NCI-H524 (cell line): ENCODE data around the gene DAGLA.
A peak's percentile ranks its signal among the peaks of the same experiment; 100 is the strongest.

Experiments used
- DNase-seq, 2 experiments: peaks; one replicate each; lab custom pipeline; 2025; lab: John Stamatoyannopoulos, UW

The DAGLA gene

GRCh38 chr11:61765550-61766253, 85.5 kb downstream of the DAGLA start:
- DNase-seq: no peak

- DNase-seq: no peak
Measured at GRCh38 chr11:61766353-61766841, 86.2 kb downstream of the DAGLA start.

- DNase-seq: no peak
Measured at GRCh38 chr11:61768376-61769076, 88.3 kb downstream of the DAGLA start.

- DNase-seq: no peak
Measured at GRCh38 chr11:61769169-61769920, 89.2 kb downstream of the DAGLA start.

GRCh38 chr11:61769946-61770683, 89.9 kb downstream of the DAGLA start:
- DNase-seq: no peak

GRCh38 chr11:61771195-61771894, 91.2 kb downstream of the DAGLA start:
- DNase-seq: no peak

- DNase-seq: no peak
Measured at GRCh38 chr11:61771985-61772455, 91.8 kb downstream of the DAGLA start.

GRCh38 chr11:61773356-61773755, 93.2 kb downstream of the DAGLA start:
- DNase-seq: no peak

- DNase-seq: no peak
Measured at GRCh38 chr11:61773809-61774208, 93.6 kb downstream of the DAGLA start.

- DNase-seq: no peak
Measured at GRCh38 chr11:61774411-61774810, 94.2 kb downstream of the DAGLA start.

- no peak for DNase-seq
Measured at GRCh38 chr11:61775106-61775505, 94.9 kb downstream of the DAGLA start.

- no peak for DNase-seq
Measured at GRCh38 chr11:61775606-61776554, 95.7 kb downstream of the DAGLA start.

- DNase-seq: peak; percentile 23 to 30
Measured at GRCh38 chr11:61776561-61777075, 96.4 kb downstream of the DAGLA start.

GRCh38 chr11:61777234-61778090, 97.3 kb downstream of the DAGLA start:
- peak in 1 of 2 experiments; percentile 13 for DNase-seq

GRCh38 chr11:61778357-61778886, 98.2 kb downstream of the DAGLA start:
- DNase-seq: no peak

- DNase-seq: no peak
Measured at GRCh38 chr11:61778920-61779650, 98.9 kb downstream of the DAGLA start.

GRCh38 chr11:61779666-61780525, 99.7 kb downstream of the DAGLA start:
- no peak for DNase-seq
